NCI-H1930 (cell line): ENCODE results near the gene BORCS5.
A peak's percentile ranks its signal among the peaks of the same experiment; 100 is the strongest.
"Not testable (repeated sequence)": the region's sequence is repeated elsewhere in the genome, so short reads cannot be mapped to it uniquely, and the experiment has no call there.

Source experiments
- DNase-seq, 2 experiments: peaks; one replicate each; lab custom pipeline; 2025; lab: John Stamatoyannopoulos, UW

BORCS5 gene

DNA sequence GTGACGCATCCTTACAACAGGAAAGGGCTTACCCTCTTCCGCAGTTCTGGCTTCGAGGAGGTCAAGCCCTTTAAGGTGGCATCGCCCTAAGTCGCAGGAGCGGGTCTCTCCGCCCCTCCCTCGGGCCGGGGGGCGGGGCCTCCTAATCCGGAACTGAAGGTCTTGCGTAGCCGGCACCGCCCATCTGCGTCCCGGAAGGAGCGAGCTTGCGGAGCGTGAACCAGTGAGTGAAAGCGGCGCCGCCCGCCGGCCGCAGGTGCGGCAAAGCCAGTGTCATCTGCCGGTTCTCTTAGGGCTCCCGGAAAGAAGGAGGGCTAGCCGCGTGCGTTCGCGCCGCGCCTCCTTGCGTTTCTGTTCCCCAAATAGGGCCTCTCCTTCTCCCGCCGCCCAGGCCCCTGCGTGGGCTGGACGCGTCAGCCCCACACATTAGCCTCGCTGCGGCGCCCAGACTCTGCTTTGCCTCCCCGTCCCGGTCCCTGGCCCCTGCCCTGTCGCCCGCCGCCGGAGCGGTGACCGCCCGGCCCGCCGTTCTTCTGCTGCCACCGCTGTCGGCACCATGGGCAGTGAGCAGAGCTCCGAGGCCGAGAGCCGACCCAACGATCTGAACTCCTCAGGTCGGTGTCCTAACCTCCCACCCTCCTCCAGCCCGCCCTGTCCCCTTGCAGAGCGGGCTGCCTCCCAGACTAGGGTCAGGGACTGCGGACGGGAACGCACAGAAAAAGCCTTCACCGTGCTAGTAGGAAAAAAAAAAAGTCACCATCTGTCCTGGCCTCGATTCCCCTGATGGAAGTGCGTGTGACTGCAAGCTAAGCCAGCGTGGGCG, at the start of gene BORCS5:
Gene BORCS5 (plus strand): TSS at position 183 of the 823 bp plus-strand sequence. CDS start 374 bp downstream, at position 557.
- DNase-seq, result peak; percentile 97 to 99

DNA sequence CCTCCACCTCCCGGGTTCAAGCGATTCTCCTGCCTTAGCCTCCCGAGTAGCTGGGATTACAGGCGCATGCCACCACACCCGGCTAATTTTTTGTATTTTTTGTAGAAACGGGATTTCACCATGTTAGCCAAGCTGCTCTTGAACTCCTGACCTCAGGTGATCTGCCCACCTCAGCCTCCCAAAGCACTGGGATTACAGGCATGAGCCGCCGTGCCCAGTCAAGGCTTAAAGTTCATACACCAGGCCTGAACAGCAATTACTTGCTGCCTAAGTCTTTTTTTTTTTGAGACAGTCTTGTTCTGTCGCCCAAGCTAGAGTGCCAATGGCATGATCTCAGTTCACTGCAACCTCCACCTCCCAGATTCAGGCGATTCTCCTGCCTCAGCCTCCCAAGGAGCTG, 46.2 kb upstream of the BORCS5 start:
- not testable (repeated sequence) for DNase-seq

DNA sequence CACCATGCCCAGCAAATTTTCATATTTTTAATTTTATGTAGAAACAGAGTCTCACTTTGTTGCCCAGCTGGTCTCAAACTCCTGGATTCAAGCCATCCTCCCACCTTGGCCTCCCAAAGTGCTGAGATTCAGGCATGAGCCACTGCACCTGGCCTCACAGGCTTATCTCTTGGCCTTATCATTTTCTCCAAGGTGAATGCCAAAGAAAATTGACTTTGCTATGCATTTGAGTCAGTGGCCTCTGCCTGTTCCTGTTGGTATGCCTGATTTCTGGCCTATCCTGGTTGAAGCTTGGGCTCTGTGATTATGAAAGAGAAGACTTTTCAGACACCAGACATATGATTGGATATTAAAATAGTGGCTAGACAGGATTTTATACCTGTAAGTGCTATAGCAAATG, 41.0 kb upstream of the BORCS5 start:
- DNase-seq, result no peak

DNA sequence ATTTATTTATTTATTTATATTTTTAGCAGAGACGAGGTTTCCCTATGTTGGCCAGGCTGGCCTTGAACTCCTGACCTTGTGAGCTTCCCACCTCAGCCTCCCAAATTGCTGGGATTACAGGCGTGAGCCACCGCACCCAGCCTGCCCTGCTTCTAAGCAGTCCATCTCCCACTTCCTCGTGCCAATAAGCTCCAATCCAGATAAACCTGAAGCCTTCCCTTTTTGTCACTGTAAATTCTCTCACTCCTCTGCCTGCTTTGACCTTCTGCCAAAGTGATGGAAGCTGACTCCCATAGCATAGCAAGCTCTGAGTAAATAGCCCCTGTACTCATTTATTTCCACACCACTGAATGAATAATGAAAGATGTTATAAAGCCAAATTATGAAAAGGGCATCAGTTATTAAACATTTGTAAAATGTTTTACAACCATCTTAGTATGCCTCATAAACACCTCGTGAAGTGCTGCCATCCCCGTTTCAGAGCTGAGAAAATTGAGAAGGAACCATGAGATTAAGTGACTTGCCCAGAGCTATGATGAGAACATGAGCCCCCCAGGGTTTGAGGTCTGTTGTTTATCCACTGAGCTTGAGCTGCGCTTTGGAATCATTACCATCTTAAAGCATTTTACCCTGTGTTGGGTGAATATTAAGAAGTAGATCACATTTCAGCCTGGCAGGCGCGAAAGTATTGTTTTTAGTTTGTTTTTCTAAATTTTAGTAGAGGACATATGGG, 37.3 kb upstream of the BORCS5 start:
- DNase-seq, result no peak

DNA sequence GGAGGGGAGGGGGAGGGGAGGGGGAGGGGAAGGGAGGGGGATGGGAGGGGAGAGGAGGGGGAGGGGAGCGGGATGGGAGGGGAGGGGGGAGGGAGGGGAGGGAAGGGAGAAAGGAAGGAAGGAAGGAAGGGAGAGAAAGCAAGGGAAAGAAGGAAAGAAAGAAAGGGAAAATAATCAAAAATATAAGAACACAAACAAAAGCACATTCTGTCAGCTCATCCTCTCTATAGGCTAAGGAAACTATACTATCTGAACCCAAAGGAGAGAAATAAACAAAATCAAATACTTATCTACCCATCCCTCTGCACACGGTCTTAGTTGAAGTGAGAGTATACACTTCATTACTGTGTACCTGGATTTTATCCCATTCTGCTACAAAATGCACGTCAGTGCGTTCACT, 33.8 kb upstream of the BORCS5 start:
- no peak for DNase-seq

DNA sequence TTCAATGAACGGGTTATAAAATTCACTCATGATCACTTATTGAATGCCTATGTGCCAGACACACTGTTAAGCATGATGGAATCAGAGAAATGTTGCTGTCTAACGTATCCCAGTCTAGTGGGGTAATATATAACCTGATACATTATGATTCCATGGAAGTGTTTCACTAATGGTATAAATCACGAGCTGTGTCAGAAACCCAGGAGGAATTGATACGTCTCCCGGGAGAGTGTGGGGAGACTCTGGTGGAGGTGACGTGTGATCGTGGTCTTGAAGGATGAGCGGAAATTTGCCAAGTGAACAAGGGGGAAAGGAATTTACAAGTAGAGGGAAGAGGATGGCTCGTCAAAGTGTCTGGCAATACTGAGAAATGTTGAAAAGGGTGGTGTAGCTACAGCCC, 33.3 kb upstream of the BORCS5 start:
- no peak for DNase-seq

DNA sequence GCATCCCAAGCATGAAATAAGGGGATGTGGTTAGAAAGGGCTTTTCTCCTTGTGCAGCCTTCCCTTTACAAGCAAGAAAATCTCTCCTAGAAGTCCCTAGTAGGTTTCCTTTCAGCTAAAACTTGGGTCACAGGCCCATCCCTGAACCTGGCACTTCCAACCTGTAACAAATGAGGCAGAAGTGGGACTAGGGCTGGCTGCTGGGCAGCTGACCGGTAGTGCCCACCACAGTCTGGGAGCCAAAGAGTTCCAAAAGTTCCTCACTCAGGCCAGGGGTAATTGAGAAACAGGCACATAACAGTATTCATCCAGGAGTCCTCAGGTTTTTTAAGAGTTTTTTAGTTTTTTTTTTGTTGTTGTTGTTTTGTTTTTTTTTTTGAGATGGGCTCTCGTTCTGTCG, 30.6 kb upstream of the BORCS5 start:
- DNase-seq, result no peak

DNA sequence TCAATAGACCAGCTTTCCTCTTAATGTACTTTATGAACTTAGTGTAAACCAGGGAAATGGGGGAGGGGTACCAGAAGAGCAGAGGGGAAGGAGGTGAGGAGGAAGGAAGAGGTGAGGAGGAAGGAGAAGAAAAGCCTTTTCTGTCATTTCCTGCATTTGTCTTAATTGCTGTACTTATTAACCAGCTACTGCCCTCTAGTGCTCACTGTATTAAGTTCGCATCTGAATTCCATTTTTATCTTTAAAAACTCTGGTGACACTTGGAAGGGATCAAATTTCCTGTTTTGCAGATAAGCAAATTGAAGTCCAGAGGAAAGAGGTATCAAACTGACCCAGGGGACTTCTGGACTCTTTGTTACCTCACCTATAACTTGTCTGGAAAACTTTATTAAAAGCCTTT, 29.1 kb upstream of the BORCS5 start:
- DNase-seq, result peak; percentile 24 to 43

DNA sequence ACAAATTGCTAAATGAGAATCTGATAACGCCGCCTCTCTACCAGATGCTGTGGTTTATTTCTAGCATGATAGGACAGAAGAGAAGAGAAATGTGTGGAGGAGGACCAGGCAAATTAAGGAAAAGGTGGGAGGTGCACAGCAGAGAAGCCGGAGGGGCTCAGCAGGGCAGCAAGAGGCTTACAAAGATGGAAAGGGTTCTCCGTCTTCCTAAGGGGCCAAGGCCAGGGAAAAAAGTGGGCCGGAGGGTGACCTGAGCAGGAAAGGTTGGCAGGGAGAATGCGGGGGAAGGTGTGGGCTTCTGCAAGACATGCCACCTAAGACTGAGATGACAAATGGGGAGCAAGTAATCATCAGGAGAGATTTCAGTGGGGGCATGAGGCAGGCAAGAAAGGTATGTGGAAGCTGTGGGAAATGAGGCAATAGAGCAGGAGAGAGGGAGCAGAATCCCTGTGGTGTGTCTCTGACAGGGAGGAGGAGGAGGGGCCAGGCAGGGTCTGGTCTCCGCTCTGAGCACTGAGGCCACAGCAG, 25.6 kb upstream of the BORCS5 start:
- DNase-seq, result no peak

DNA sequence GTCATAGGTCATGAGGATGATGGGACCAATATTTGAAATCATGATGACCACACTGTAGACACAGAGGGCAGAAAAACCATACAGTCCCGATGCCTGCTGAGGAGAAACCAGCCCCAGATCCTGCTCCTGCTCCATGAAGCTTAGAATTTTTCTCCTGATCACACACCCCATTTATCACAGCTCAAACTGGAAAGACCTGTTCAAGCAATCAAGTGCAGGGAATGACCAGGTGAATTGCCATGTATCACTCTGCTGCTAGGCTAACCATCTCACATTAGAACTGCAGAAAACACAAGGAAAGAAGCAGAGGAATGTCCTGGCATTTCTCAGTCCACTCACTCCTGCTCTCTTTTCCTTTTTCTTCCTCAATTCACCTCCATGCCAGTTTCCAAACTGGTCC, 25.0 kb upstream of the BORCS5 start:
- DNase-seq, result no peak

DNA sequence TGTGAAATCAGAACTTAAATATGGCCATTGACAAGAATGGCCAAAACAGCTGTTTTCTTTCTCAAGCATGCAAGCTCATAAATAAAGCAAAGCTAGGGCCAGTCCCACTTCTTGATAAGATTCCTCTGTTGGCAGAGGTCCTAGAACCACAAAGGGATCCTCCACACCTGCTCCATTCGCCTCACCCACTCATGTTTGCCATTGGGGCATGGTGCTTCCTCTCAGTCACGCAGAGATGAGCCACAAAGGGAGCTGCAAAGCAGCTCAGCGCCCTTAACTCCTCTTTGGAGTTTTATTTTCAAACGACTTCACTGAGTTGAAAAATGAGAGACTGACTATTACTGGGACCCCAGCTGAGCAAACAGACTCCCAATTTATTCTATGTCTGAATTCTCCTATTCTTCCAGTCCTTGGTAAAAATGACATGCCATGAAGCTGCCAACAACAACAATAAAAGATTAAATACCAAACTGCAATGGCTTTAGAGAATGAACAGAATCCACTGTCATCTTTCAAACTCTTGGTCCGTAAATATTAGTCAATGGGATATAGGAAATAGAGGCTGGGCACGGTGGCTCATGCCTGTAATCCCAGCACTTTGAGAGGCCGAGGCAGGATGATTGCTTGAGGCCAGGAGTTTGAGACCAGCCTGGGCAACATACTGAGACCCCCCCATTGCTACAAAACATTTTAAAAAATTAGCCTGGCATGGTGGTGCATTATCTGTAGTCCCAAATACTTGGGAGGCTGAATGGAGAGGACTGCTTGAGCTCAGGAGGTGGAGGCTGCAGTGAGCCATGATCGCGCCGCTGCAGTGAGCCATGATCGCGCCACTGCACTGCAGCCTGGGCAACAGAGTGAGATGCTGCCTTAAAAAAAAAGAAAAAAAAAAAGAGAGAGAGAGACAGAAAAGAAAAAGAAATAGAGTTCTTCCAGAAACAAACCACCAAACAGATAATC, 23.2 kb upstream of the BORCS5 start:
- peak; percentile 51 to 56 for DNase-seq

DNA sequence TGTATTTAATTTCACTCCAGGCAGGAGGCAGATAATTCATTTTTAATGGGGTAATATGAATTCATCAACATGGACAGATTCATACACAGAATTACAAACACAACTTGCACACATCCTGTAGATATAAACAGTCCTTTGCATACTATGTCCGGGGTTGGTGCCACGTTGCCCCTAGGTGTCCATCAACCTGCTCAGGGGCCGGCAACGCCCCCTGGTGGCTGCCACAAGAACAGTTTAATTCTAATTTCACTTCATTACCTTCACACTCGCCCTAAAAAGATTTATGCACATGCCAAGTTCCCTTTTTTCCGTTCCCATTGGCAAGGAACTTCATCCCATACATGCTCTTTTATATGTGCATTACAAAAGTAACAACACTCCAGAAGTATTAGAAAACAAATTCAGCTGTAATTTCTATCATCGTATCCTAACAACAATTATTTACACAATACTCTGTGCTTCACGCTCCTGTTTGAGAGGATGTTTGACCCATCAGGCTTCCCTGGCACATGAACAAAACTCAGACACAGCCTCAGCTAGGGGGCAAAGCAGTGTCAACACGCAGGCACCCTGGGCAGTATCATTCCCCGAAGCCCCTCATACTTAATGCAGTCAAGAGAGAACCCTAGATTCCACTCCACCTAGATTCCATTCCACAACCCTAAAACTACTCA, 22.4 kb upstream of the BORCS5 start:
- DNase-seq, result peak; percentile 24 to 27

DNA sequence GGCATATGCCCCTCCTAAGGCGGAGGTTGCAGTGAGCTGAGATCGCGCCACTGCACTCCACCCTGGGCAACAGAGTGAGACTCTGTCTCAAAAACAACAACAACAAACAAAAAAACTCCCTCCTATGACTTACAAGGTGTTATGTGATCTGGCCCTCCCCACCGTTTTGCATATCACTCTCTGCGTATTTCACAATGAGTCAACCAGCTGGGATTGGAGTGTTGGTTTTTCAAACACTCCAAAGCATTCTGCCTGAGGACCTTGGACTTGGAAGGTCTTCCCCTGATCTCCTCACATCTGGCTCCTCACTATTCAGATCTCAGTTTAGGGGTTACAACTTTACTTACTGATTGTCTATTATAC, 20.8 kb upstream of the BORCS5 start:
- no peak for DNase-seq

DNA sequence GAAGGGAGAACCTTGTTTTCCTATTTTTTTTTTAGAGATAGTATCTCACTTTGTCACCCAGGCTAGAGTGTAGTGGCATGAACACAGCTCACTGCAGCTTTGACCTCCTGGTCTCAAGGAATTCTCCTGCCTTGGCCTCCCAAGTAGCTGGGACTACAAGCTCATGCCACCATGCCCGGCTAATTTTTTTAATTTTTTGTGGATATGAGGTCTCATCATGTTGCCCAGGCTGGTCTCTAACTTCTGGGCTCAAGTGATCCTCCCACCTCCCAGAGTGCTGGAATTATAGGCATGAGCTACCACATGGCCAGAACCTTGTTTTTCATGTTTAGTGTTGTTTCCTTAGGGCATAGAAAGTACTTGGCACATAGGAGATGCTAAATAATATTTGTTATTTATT, 20.4 kb upstream of the BORCS5 start:
- no peak for DNase-seq

DNA sequence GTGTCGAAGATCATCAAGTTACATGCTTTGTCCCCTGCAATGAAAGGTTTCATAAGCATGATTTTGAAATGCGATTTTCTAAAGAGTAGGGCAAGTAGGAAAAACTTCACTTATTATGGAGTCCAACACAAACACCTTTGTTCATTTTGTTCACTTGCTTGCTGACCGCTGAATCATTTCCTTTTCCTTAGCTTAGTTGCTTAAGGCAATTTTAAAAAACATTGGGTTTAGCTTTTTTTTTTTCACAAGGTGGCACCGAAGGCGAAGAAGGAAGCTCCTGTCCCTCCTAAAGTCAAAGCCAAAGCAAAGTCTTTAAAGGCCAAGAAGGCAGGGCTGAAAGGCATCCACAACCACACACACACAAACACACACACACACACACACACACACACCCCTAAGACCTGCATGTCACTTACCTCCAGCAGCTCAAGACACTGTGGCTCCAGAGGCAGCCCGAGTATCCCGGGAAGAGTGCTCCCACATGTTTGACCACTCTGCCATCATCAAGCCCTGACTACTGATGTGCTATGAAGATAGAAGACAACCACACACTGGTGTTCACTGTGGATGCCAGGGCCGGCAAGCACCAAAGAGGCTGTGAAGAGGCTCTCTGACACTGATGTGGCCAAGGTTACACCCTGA, 18.2 kb upstream of the BORCS5 start:
- no peak for DNase-seq

DNA sequence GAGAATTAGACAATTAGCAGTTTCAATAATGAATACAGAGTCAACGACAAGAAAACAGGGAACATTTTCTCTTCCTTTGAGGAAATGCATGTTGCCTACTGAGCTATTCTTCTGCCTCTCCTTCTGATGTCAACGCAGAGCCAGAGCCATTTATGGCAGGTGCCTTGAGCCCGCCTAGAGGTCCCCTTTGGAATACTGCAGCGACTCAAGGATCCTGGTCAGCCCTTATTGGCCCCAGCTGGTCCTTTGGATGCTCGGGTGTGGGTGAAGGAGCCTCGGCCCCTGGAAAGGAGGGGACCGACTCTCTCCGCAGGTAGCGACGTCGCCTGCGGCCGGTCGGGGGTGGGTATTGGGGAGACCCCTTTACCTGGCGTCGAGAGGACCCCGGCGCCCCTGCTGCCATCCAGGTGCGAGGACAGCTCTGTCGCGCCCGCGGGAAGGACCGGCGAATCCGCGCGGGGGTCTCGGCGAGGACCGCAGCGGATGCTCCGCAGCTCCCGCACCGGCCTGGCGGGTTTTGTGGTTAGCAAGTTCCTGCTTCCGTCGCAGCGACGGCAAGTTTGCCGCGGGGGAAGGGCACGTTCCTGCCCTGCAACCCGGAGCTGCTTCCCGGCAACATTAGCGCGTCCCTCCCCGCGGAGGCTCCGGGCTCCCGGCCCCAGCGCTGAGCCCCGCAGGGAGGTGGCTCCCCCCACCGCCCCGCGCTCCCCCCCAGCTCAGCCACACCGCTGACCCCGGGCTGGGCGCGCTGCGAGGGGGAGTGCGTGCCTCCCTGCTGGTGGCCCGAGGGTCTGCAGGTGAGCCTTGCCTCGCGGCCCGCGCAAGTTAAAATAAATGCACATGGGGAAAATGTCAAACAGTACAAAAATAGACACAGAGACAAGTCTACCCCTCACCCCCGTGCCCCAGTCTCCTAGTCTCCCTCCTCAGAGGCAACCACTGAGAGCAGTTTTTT, 6.9 kb upstream of the BORCS5 start, which contains the start of gene MANSC1:
Gene MANSC1 (minus strand): TSS at position 532 of the 955 bp plus-strand sequence. CDS start 6,928 bp downstream, outside the sequence.
- peak; percentile 58 for DNase-seq

DNA sequence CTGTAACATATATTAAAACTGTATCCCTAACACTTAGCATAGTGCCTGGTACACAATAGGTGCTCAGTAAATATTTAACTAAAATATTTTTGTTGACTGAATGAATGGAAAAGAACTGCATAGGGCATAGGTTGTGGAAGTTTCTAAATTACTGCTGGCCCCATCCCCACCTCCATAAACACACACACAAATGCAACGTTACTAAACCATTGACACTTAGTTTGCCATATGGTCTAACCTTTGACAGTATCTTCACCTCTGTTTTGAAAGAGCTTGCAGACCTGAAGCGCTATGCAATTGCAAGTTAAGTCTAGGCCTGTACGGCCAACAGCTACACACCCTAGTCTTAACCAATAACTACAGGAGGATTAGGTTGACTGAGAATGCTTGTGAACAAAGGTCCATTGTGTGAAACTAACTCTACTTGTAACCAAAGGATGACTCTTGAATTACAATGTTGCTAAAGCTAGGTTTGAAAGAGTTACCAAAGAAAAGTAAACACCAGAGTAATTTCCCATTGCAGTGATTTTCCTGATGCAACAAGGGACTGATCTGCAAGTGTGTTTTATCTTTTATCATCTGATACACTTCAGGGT, 5.9 kb upstream of the BORCS5 start:
- DNase-seq, result no peak

DNA sequence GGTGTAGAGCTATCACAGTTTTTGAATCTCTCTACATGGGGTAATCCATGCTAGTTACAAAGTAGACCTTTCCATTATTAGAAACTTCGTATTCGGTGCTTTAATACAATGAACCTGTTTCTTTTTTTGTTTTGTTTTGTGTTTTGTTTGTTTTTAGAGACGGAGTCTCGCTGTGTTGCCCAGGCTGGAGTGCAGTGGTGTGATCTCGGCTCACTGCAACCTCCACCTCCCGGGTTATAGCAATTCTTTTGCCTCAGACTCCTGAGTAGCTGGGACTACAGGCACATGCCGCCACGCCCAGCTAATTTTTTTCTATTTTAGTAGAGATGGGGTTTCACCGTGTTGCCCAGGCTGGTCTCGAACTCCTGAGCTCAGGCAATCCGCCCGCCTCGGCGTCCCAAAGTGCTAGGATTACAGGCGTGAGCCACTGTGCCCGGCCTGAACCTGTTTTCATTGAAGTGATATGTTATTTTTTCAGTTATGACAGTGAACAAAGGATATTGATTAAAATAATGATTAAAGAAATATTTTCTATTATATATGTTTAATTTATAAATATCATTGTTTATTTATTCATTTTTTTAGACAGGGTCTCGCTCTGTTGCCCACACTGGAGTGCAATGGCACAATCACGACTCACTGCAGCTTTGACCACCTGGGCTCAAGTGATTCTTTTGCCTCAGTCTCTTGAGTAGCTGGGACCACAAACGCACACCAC, 5.3 kb upstream of the BORCS5 start:
- not testable (repeated sequence) for DNase-seq

DNA sequence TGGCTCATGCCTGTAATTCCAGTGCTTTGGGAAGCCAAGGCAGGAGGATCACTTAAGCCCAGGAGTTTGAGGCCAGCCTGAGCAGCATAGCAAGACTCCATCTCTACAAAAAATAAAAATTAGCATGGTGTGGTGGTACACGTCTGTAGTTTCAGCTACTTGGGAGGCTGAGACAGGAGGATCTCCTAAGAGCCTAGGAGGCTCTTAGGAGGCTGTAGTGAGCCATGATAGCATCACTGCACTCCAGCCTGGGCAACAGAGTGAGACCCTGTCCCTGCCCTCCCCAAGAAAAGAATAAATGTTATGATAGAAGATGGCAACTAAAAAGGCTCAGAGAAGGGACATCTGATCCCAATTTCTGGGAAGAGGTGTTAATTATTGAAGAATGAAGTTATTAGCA, 3.6 kb upstream of the BORCS5 start:
- no peak for DNase-seq
